GM12878 (cell line): Measurements from ENCODE around the gene PSENEN. TPM values are rescaled to one million over a fixed set of nuclear protein-coding genes. Genes with fewer than 3 reads are reported as not detected.

ENCODE experiments used
- ATAC-seq: fragments of 200-7000 bp; cut with Tn5 transposase; 3 replicates; pipeline ENCODE4 v1.9.1; 2020; ENCODE audit warnings: mild to moderate bottlenecking, moderate library complexity
- BruUV-seq: library from RNA; stranded (reverse); fragments of 400-500 nt; replicated peaks from 2 replicates; lab custom pipeline; 2021; lab: Mats Ljungman, UMichigan
- CTCF ChIA-PET: fragments of 300-600 bp; sonication (Branson Sonifier 250); formaldehyde crosslinking; extraction: SDS; loops from one replicate; lab custom pipeline; 2021; ENCODE audit warnings: inconsistent platforms; lab: Yijun Ruan, JAX
- POLR2A ChIA-PET: fragments of 350-600 bp; formaldehyde crosslinking; extraction: SDS; loops from one replicate; lab custom pipeline; 2021; ENCODE audit warnings: inconsistent platforms; lab: Charles Lee
- RAD21 ChIA-PET: fragments of 300-600 bp; sonication (Branson Sonifier 250); formaldehyde crosslinking; loops from one replicate; lab custom pipeline; 2023; ENCODE audit warnings: antibody characterized with exemption; ENCODE audit not compliant: unreplicated experiment; lab: Charles Lee
- SMC1A ChIA-PET: fragments of 300-600 bp; sonication (Branson Sonifier 250); formaldehyde crosslinking; loops from one replicate; lab custom pipeline; 2023; ENCODE audit not compliant: unreplicated experiment, uncharacterized antibody; lab: Charles Lee
- DNase-seq: peaks from one replicate; pipeline ENCODE4 v3.0.0-alpha.2; 2011; ENCODE audit warnings: low read depth, low spot score
- FAIRE-seq: peaks from 3 replicates; lab custom pipeline; 2011; peaks lifted over from hg19 to GRCh38; lab: Jason Lieb, UNC
- H2AFZ ChIP-seq: 2 replicates; pipeline ENCODE4 v1.6.0; 2011; ENCODE audit warnings: low read depth, low read length, control low read depth; ENCODE audit not compliant: control insufficient read depth
- H3K27ac ChIP-seq: 2 replicates; pipeline ENCODE4 v1.5.1; 2011; ENCODE audit warnings: control low read depth; ENCODE audit not compliant: control insufficient read depth, insufficient read depth
- H3K27me3 ChIP-seq, 2 experiments: replicated peaks in 1 of 2; 2 replicates each; pipeline versions ENCODE4 v1.6.0 to v1.6.1; 2011; ENCODE audit warnings: low read length in 1 of 2; ENCODE audit not compliant: control insufficient read depth in 2 of 2, insufficient read depth in 2 of 2
- H3K36me3 ChIP-seq, 2 experiments: 2 replicates each; pipeline ENCODE4 v1.5.1; 2011; ENCODE audit warnings: low read length in 1 of 2; ENCODE audit not compliant: control insufficient read depth in 2 of 2, insufficient read depth in 2 of 2
- H3K4me1 ChIP-seq: 2 replicates; pipeline ENCODE4 v1.6.1; 2011; ENCODE audit warnings: mild to moderate bottlenecking, low read length, moderate library complexity, mixed read lengths; ENCODE audit not compliant: control insufficient read depth, insufficient read depth
- H3K4me2 ChIP-seq: 2 replicates; pipeline ENCODE4 v1.6.0; 2011; ENCODE audit warnings: control low read depth; ENCODE audit not compliant: control insufficient read depth, insufficient read depth
- H3K4me3 ChIP-seq: fragments of 200-600 bp; sonication (generic); 2 replicates; pipeline ENCODE4 v1.5.1; 2016
- H3K79me2 ChIP-seq: 2 replicates; pipeline ENCODE4 v1.6.0; 2011; ENCODE audit warnings: low read length; ENCODE audit not compliant: control insufficient read depth, insufficient read depth
- H3K9ac ChIP-seq: 2 replicates; pipeline ENCODE4 v1.8.0; 2011; ENCODE audit warnings: low read length, control low read depth, mixed read lengths; ENCODE audit not compliant: control insufficient read depth, insufficient read depth
- H3K9me3 ChIP-seq: replicated peaks from 3 replicates; pipeline ENCODE4 v1.5.1; 2011; ENCODE audit warnings: mild to moderate bottlenecking, low read length; ENCODE audit not compliant: control insufficient read depth, insufficient read depth
- H4K20me1 ChIP-seq: 2 replicates; pipeline ENCODE4 v1.6.0; 2011; ENCODE audit not compliant: control insufficient read depth, insufficient read depth
- CBFB ChIP-seq: IDR thresholded peaks from 2 replicates; pipeline ENCODE4 v1.6.1; 2016; ENCODE audit warnings: antibody characterized with exemption, low read depth
- DPF2 ChIP-seq: fragments of 450-650 bp; IDR thresholded peaks from 2 replicates; pipeline ENCODE4 v1.6.1; 2017; ENCODE audit warnings: mild to moderate bottlenecking
- IKZF1 ChIP-seq: fragments of 450-650 bp; conservative IDR thresholded peaks from 2 replicates; pipeline ENCODE4 v1.6.1; 2017; ENCODE audit warnings: antibody characterized with exemption, mild to moderate bottlenecking
- IKZF2 ChIP-seq, 2 experiments: fragments of 450-650 bp; IDR thresholded peaks; 2 replicates each; pipeline ENCODE4 v1.6.1; 2017; ENCODE audit warnings: mild to moderate bottlenecking in 2 of 2, moderate library complexity in 2 of 2
- LARP7 ChIP-seq: fragments of 450-650 bp; IDR thresholded peaks from 2 replicates; pipeline ENCODE4 v1.6.1; 2017; ENCODE audit warnings: mild to moderate bottlenecking
- NBN ChIP-seq: fragments of 450-650 bp; IDR thresholded peaks from 2 replicates; pipeline ENCODE4 v1.6.1; 2016
- RAD21 ChIP-seq: IDR thresholded peaks from 2 replicates; pipeline ENCODE4 v1.6.1; 2011; ENCODE audit warnings: mild to moderate bottlenecking, low read depth, low read length, moderate library complexity; ENCODE audit not compliant: insufficient read depth
- RUNX3 ChIP-seq: IDR thresholded peaks from 2 replicates; pipeline ENCODE4 v1.6.1; 2012; ENCODE audit warnings: low read length, inconsistent platforms
- SMC3 ChIP-seq: IDR thresholded peaks from 2 replicates; pipeline ENCODE4 v1.6.1; 2011; ENCODE audit warnings: low read length, improper control_type of control experiment, borderline replicate concordance
- STAT1 ChIP-seq: fragments of 450-650 bp; conservative IDR thresholded peaks from 2 replicates; pipeline ENCODE4 v1.6.1; 2014; ENCODE audit warnings: antibody characterized with exemption, mild to moderate bottlenecking
- TCF12 ChIP-seq: IDR thresholded peaks from 2 replicates; pipeline ENCODE4 v1.6.1; 2011; ENCODE audit warnings: low read depth, mild to moderate bottlenecking, low read length
- TCF3 ChIP-seq: IDR thresholded peaks from 2 replicates; pipeline ENCODE4 v1.6.1; 2012; ENCODE audit warnings: low read depth, mild to moderate bottlenecking, low read length, borderline replicate concordance; ENCODE audit not compliant: insufficient read depth
- YY1 ChIP-seq: IDR thresholded peaks from 2 replicates; pipeline ENCODE4 v1.6.1; 2011; ENCODE audit warnings: low read depth, mild to moderate bottlenecking, low read length
- ZNF207 ChIP-seq: fragments of 450-650 bp; IDR thresholded peaks from 2 replicates; pipeline ENCODE4 v1.6.1; 2014; ENCODE audit warnings: antibody characterized with exemption, mild to moderate bottlenecking, borderline replicate concordance
- WGBS: methylation state at CpG from one replicate; pipeline ENCODE4 v1.1.6; 2016; ENCODE audit warnings: low lambda C conversion rate; ENCODE audit not compliant: insufficient replicate concordance, insufficient coverage; ENCODE audit errors: missing lambda C conversion rate; 5-methylcytosine and 5-hydroxymethylcytosine counted together
- in situ Hi-C: fragments of 300-500 bp; cut with MboI; formaldehyde crosslinking; loops from 9 replicates; pipeline ENCODE4 v1.14.3; 2018; ENCODE audit warnings: mixed read lengths
- intact Hi-C: fragments of 100-400 bp; cut with micrococcal nuclease; formaldehyde crosslinking; loops from one replicate; pipeline ENCODE4 v1.14.2; 2022; ENCODE audit not compliant: unreplicated experiment
- polyA plus RNA-seq, 11 experiments: library from polyadenylated mRNA; depleted of rRNA in 4 of 11; unstranded in 6 of 11; stranded (reverse) in 5 of 11; fragments of >200 nt; fragmentation: Nextera tagmentation in 4 of 11; fragmentation: Illumina TruSeq in 1 of 11; extraction: Ambion mirVana in 4 of 11; extraction: Trizol in 1 of 11; gene quantifications; 1 replicate in 1 of 11; 2 replicates in 10 of 11; pipeline versions ENCODE4 v1.2.1 to v1.2.3, GENCODE V29; 2011 to 2016; ENCODE audit warnings: inconsistent platforms in 2 of 11, missing spikeins in 2 of 11, low read depth in 1 of 11
- total RNA-seq, 4 experiments: library from RNA; depleted of rRNA in 3 of 4; stranded (reverse); fragments of >200 nt in 3 of 4; fragmentation: Illumina TruSeq in 1 of 4; extraction: Trizol in 1 of 4; gene quantifications; 2 replicates each; pipeline versions ENCODE4 v1.2.1 to v1.2.3, GENCODE V29; 2013 to 2021
- TF ChIP-seq, protein P1 (sequence below): fragments of 450-650 bp; conservative IDR thresholded peaks from 2 replicates; pipeline ENCODE4 v1.6.1; 2017; ENCODE audit warnings: mild to moderate bottlenecking, moderate library complexity
- TF ChIP-seq, protein P2 (sequence below), 3 experiments: IDR thresholded peaks in 2 of 3; conservative IDR thresholded peaks in 1 of 3; 2 replicates each; pipeline ENCODE4 v1.5.1; 2011; ENCODE audit warnings: low read depth in 3 of 3, low read length in 3 of 3, mild to moderate bottlenecking in 3 of 3, control low read depth in 2 of 3, moderate library complexity in 2 of 3, inconsistent platforms in 1 of 3, mixed read lengths in 1 of 3; ENCODE audit not compliant: control insufficient read depth in 2 of 3, insufficient read depth in 1 of 3; ENCODE audit errors: extremely low read depth in 1 of 3

The PSENEN gene
- total and polyA plus RNA-seq, 10 of the 15 experiments (the other 5 are each of a cell fraction or from before 2014, with no cell fraction given), result 14.4 to 178 (median 43.5) TPM

GRCh38 chr19:35714601-35715354, 30.7 kb upstream of the PSENEN start:
- peak overlapping the region; percentile 95 for H3K27ac ChIP-seq
- TF ChIP-seq RUNX3 (no peak), LARP7 (0 out of 2 replicates have a peak, but pooled peaks have one; percentile 35), IKZF1 (peak; percentile 27; the same call in 1 of the 2 replicates), SMC3 (peak; percentile 25; the same call in 1 of the 2 replicates), IKZF2 (IDR thresholded peaks at IDR 0.05) (peak in 1 of 2 experiments; percentile 21; a peak in 1 of 4 replicates), TCF3 (0 out of 2 replicates have a peak, but pooled peaks have one; percentile 22), RAD21 (peak; percentile 43), ZNF207 (no peak), CBFB (0 out of 2 replicates have a peak, but pooled peaks have one; percentile 38), NBN (0 out of 2 replicates have a peak, but pooled peaks have one; percentile 27), STAT1 (no peak), DPF2 (peak; percentile 41; the same call in 1 of the 2 replicates), TCF12 (peak; percentile 73), YY1 (peak; percentile 50; the same call in 1 of the 2 replicates)
- TF ChIP-seq, protein P1, sequence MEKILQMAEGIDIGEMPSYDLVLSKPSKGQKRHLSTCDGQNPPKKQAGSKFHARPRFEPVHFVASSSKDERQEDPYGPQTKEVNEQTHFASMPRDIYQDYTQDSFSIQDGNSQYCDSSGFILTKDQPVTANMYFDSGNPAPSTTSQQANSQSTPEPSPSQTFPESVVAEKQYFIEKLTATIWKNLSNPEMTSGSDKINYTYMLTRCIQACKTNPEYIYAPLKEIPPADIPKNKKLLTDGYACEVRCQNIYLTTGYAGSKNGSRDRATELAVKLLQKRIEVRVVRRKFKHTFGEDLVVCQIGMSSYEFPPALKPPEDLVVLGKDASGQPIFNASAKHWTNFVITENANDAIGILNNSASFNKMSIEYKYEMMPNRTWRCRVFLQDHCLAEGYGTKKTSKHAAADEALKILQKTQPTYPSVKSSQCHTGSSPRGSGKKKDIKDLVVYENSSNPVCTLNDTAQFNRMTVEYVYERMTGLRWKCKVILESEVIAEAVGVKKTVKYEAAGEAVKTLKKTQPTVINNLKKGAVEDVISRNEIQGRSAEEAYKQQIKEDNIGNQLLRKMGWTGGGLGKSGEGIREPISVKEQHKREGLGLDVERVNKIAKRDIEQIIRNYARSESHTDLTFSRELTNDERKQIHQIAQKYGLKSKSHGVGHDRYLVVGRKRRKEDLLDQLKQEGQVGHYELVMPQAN, result peak; percentile 51; the same call in 1 of the 2 replicates
- TF ChIP-seq, protein P2, sequence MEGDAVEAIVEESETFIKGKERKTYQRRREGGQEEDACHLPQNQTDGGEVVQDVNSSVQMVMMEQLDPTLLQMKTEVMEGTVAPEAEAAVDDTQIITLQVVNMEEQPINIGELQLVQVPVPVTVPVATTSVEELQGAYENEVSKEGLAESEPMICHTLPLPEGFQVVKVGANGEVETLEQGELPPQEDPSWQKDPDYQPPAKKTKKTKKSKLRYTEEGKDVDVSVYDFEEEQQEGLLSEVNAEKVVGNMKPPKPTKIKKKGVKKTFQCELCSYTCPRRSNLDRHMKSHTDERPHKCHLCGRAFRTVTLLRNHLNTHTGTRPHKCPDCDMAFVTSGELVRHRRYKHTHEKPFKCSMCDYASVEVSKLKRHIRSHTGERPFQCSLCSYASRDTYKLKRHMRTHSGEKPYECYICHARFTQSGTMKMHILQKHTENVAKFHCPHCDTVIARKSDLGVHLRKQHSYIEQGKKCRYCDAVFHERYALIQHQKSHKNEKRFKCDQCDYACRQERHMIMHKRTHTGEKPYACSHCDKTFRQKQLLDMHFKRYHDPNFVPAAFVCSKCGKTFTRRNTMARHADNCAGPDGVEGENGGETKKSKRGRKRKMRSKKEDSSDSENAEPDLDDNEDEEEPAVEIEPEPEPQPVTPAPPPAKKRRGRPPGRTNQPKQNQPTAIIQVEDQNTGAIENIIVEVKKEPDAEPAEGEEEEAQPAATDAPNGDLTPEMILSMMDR (IDR thresholded peaks at IDR 0.05 in 2 of 3, conservative IDR thresholded peaks at IDR 0.05 in 1 of 3; ENCODE audit: control insufficient read depth in 2 of 3, extremely low read depth in 1 of 3, insufficient read depth in 1 of 3, low read depth in 3 of 3, low read length in 3 of 3), result peak; percentile 36 to 56 (median 50); a peak in 4 of 6 replicates

More at GRCh38 chr19:35714601-35715354, 30.7 kb upstream of the PSENEN start:
- Histone ChIP-seq H3K4me3 (peak overlapping the region; percentile 82), H3K4me1 (peaks cover 53% of the 10 kb centered on the region), H4K20me1 (no peaks in the 10 kb centered on the region), H3K9ac (peak overlapping the region; percentile 77), H2AFZ (no peak overlapping the region), H3K79me2 (peaks cover 66% of the 10 kb centered on the region), H3K36me3 (no peaks in the 10 kb centered on the region; a peak in 1 of 4 replicates), H3K4me2 (peak overlapping the region; percentile 99), H3K27me3 (no peaks in the 10 kb centered on the region), H3K9me3 (no peaks in the 10 kb centered on the region)
- CTCF ChIA-PET, result interaction anchor here (0.8 to 7.3 kb wide), 7 partner anchors 13 to 206 kb away, joined by 3 to 271 read pairs (median 10); partner anchors contain the start of genes PSENEN and U2AF1L4
- FAIRE-seq (peak; percentile 54), ATAC-seq (0 out of 3 replicates have a peak, but pooled peaks have one; percentile 3), DNase-seq (no peak)
- in situ Hi-C loops, result no loop called here
- no TSS peak for BruUV-seq
- RAD21 ChIA-PET, result interaction anchor here (0.7 to 6.3 kb wide), 7 partner anchors 16 to 67 kb away, joined by 3 to 430 read pairs (median 13); partner anchors contain the start of genes COX6B1, IGFLR1, LIN37 and ZBTB32
- intact Hi-C loops, result loop anchor here (5.0 kb wide), 1 partner anchor 188 kb away; the partner anchor contains the start of genes HCST and NFKBID
- POLR2A ChIA-PET, result interaction anchor here (0.5 to 12.1 kb wide), 5 partner anchors 15 to 489 kb away, joined by 3 to 516 read pairs (median 11); partner anchors contain the start of genes IGFLR1, NFKBID, PSENEN and U2AF1L4
- 9% methylated on average over 14 of the region's 14 CpGs for WGBS
- SMC1A ChIA-PET, result interaction anchor here (0.7 to 6.3 kb wide), 5 partner anchors 17 to 338 kb away, joined by 3 to 375 read pairs (median 3); partner anchors contain the start of gene ZBTB32
